HG02970 (cell line): ENCODE results near the gene ADORA2B.

Experiments
- ATAC-seq: cut with Tn5 transposase; IDR thresholded peaks from one replicate; pipeline ENCODE4 v1.9.1; 2021; ENCODE audit warnings: mild to moderate bottlenecking, moderate library complexity, moderate number of reproducible peaks; ENCODE audit not compliant: unreplicated experiment, low FRiP score

ADORA2B gene

GRCh38 chr17:15952048-15952532, 7.2 kb downstream of the ADORA2B start:
- no peak for ATAC-seq

- no peak for ATAC-seq
These were observed 8.2 kb downstream of the ADORA2B start for GRCh38 chr17:15952916-15953790.

- no peak for ATAC-seq
These were observed 9.3 kb downstream of the ADORA2B start for GRCh38 chr17:15954222-15954621.

GRCh38 chr17:15955793-15956541, 11.0 kb downstream of the ADORA2B start:
- no peak for ATAC-seq

DNA sequence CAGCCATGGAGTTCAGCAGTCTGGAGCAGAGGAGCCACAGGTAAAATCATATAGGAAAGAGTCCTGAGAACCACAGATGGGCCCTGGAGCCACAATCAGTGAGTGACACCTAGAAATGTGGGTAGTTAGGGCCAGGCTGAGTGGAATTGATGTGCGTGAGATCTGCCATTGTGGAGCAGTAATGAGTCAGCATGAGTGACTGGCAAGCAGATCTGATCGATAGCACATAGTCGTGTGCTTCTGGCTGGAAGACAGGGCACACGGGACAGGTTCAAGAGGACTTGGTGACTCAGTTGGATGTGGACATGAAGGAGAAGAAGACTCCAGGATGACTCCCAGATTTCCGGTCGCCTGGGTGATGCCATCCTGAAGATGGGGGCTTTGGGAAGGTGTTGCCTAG, 12.3 kb downstream of the ADORA2B start:
- ATAC-seq, result no peak

- ATAC-seq, result no peak
These were observed 12.8 kb downstream of the ADORA2B start for GRCh38 chr17:15957608-15958307.

- ATAC-seq, result no peak
These were observed 13.5 kb downstream of the ADORA2B start for GRCh38 chr17:15958484-15958854.

- no peak for ATAC-seq
These were observed 18.8 kb downstream of the ADORA2B start for GRCh38 chr17:15963670-15964110.

GRCh38 chr17:15965528-15965927, 20.6 kb downstream of the ADORA2B start:
- no peak for ATAC-seq

DNA sequence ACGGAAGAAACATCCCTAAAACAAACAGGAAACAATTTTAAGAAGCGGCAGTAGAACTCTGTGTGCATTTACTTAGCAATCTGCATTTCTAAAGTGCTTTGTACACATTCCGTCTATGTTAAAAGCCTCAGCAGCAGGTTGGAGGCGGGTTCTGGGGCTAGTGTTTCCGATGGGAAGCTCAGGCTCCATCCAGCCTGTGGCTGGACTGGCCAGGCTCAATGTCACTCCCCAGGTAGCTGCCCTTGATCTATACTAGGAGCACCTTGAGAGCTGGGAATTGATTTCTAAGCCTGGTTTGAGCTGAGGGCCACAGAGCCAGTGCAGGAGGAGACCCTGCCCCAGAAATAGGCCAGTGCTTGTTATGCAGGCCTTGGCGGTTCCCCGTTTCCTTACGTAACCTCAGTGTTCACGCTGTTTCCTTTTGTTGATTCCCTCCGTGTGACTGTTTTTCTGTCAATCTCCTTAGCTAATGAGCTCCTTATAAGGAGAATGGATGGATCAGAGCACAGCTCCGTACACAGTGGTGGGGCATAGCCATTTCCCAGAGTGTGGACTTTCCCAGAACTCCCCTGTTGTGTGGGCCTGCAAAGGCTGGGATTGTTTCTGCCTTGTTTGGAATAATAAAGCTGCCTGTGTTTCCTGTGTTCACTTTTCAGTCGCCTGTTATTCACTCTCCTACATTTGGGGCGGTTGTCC, 21.4 kb downstream of the ADORA2B start:
- no peak for ATAC-seq

GRCh38 chr17:15966879-15967248, 21.9 kb downstream of the ADORA2B start:
- ATAC-seq, result no peak

- no peak for ATAC-seq
These were observed 22.9 kb downstream of the ADORA2B start for GRCh38 chr17:15967706-15968399.

DNA sequence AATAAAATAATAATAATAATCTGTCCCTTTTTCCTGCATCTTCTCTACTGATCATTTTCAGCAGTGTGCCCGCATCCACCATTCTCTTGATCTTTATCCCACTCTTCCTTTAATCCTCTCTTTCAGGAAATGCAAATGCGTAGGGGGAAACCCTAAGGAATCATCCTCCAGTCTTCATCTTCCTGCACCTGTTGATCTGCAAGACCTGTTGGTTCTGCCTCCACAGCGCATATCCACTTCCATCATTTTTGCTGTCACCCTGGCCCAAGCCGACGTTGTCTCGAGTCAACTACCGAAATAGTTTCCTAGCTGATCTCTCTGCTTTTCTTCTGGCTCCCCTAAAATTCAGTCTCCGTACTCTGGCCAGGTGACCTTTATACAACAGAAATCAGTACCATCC, 24.5 kb downstream of the ADORA2B start:
- no peak for ATAC-seq

GRCh38 chr17:15970500-15970899, 25.6 kb downstream of the ADORA2B start:
- ATAC-seq, result no peak

DNA sequence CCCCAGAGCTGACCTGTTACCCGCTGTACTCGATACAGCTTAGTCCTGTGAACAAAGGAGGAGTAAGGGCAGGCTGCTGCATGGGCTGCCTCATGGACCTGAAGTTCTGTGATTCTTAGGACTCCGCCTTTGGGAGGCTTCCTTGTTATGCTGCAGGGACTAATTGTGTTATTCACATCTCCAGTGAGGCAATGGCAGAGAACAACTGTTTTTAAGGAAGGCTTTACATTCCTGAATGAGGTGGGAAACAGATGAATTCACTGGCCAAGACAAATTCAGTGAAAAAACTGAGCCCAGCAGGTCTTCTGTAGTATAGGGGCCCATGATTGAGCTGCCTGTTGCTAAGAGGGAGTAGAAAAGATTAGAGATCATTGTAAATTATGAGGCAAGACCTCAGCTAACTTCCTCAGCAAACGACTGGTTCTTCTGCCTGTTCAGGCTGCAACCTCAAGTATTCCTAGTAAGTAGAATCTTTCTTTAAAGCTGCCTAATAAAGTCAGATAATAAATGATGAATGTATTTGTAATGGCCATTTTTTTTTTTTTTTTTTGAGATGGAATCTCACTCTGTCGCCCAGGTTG, 26.3 kb downstream of the ADORA2B start:
- ATAC-seq, result no peak

DNA sequence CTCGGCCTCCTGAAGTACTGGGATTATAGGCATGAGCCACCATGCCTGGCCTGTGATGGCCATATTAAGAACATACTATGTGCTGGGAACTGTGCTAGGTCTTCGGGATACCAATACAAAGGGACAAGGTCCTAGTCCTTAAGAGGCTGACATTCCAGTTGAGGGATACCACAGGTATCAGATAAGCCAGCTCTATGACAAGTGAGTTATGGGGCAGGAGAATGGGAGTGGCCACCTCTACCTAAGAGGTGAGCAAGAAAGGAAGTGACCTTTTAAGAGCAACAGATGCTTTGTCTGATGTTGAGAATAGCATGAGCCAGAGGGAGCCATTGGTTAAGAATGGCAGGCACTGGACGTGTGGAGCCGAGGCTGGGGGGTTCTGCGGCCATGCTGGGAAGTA, 27.0 kb downstream of the ADORA2B start:
- ATAC-seq, result no peak

- ATAC-seq, result no peak
These were observed 27.6 kb downstream of the ADORA2B start for GRCh38 chr17:15972497-15972951.

GRCh38 chr17:15973016-15973415, 28.1 kb downstream of the ADORA2B start:
- no peak for ATAC-seq

DNA sequence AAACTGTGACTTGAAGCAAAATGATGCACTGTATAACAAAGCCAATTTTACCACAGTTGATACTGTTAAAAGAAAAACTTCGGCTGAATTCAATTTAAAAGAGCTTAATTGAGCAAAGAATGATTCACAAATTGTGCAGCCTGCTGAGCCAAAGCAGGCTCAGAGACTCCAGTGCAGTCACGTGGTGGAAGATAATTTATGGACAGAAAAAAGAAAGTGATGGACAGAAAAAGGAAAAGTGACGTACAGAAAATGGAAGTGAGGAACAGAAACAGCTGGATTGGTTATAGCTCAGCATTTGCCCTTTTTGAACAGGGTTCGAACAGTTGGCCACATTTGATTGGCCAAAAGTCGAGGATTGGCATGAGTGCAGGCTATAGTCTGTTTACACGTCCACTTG, 28.9 kb downstream of the ADORA2B start:
- ATAC-seq, result no peak
